ENCODE measurements around the gene CYP4F12. TPM values are rescaled to one million over a fixed set of nuclear protein-coding genes. Genes with fewer than 3 reads are reported as not detected.

CYP4F12 gene
- total and polyA plus RNA-seq, 2 donors (not counting 3 experiments of a cell fraction or from before 2014, with no cell fraction given) = not detected

DNA sequence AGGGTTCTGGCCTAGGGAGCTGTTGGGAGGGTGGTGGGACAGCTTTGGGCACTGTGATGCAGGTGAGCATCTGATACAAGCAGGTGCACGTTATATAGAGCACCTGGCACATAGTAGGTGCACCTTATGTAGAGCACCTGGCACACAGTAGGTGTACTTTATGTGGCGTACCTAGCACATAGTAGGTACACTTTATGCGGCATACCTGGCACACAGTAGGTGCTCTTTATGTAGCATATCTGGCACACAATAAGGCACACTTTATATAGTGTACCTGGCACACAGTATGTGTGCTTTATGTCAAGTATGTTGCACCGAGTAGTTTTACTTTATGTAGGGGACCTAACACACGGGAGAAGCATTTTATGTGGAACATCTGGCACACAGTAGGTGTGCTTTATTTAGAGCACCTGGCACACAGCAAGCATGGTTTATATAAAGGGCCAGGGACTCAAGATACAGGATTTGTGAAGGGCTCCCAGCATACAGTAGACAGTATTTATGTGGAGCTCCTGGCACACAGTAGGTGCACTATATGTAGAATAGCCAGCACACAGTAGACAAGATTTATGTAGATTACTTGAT is 1.6 kb upstream of the CYP4F12 start:
- TF ChIP-seq POLR2A (IDR thresholded peaks at IDR 0.05; ENCODE audit: low read depth, low read length) (no peak), MYC (IDR thresholded peaks at IDR 0.05; ENCODE audit: low read depth, low read length) (no peak), FOS (IDR thresholded peaks at IDR 0.05; ENCODE audit: borderline replicate concordance, insufficient read depth, low read length) (no peak), EZH2 (IDR thresholded peaks at IDR 0.05; ENCODE audit: borderline replicate concordance, low read depth, low read length, severe bottlenecking) (no peak), JUN (IDR thresholded peaks at IDR 0.05; ENCODE audit: borderline replicate concordance, insufficient read depth, insufficient read length, low read depth) (no peak), GATA2 (IDR thresholded peaks at IDR 0.05; ENCODE audit: insufficient read depth, insufficient read length, low read depth, low read length) (no peak), POLR2AphosphoS5 (IDR thresholded peaks at IDR 0.05; ENCODE audit: insufficient read depth, low read depth, low read length) (no peak)
- TF ChIP-seq, protein P1, sequence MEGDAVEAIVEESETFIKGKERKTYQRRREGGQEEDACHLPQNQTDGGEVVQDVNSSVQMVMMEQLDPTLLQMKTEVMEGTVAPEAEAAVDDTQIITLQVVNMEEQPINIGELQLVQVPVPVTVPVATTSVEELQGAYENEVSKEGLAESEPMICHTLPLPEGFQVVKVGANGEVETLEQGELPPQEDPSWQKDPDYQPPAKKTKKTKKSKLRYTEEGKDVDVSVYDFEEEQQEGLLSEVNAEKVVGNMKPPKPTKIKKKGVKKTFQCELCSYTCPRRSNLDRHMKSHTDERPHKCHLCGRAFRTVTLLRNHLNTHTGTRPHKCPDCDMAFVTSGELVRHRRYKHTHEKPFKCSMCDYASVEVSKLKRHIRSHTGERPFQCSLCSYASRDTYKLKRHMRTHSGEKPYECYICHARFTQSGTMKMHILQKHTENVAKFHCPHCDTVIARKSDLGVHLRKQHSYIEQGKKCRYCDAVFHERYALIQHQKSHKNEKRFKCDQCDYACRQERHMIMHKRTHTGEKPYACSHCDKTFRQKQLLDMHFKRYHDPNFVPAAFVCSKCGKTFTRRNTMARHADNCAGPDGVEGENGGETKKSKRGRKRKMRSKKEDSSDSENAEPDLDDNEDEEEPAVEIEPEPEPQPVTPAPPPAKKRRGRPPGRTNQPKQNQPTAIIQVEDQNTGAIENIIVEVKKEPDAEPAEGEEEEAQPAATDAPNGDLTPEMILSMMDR (IDR thresholded peaks at IDR 0.05; ENCODE audit: extremely low read depth in 1 of 2, insufficient read depth in 1 of 2, low read depth in 1 of 2, low read length in 2 of 2) = no peak
- TF ChIP-seq, protein P2, sequence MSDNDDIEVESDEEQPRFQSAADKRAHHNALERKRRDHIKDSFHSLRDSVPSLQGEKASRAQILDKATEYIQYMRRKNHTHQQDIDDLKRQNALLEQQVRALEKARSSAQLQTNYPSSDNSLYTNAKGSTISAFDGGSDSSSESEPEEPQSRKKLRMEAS (IDR thresholded peaks at IDR 0.05; ENCODE audit: insufficient read depth, insufficient read length) = no peak
- FAIRE-seq (no peak), DNase-seq (ENCODE audit: low read depth, low spot score) (no peak)
- no peak overlapping the region for H3K27ac ChIP-seq (ENCODE audit: insufficient read depth, low read depth, low read length)
- ChIA-PET POLR2A (no interaction called here), CTCF (no interaction called here)
- no peak overlapping the region for H3K4me2 ChIP-seq (ENCODE audit: insufficient read depth, low read length)
- no peaks in the 10 kb centered on the region for H4K20me1 ChIP-seq (replicated peaks; ENCODE audit: control insufficient read depth, extremely low read depth, insufficient read depth, low read length)
- dilution Hi-C loops (cut with MboI; ENCODE audit: extremely low pct_ligation_motif_present, low sequenced_read_pairs) (no loop called here), intact Hi-C loops (cut with micrococcal nuclease) (no loop called here)
- H3K9ac ChIP-seq (replicated peaks; ENCODE audit: extremely low read depth, insufficient read depth, low read length) = no peak overlapping the region
- H3K4me3 ChIP-seq (replicated peaks in 1 of 3; ENCODE audit: insufficient read depth in 1 of 3, low read depth in 1 of 3, low read length in 3 of 3) = no peak overlapping the region
- no TSS peak for BruUV-seq (replicated peaks)
- no peaks in the 10 kb centered on the region for H3K9me1 ChIP-seq (replicated peaks; ENCODE audit: control insufficient read depth, extremely low read depth, insufficient read depth, low read length)
- H2AFZ ChIP-seq (ENCODE audit: low read depth, low read length) = no peak overlapping the region
- H3K36me3 ChIP-seq (ENCODE audit: control insufficient read depth in 2 of 2, extremely low read depth in 1 of 2, insufficient read depth in 2 of 2, low read length in 2 of 2) = no peaks in the 10 kb centered on the region
- no peaks in the 10 kb centered on the region for H3K4me1 ChIP-seq (ENCODE audit: control insufficient read depth, extremely low read depth, insufficient read depth, low read length)
- H3K27me3 ChIP-seq (ENCODE audit: control insufficient read depth in 2 of 2, insufficient read depth in 2 of 2, low read length in 2 of 2) = no peaks in the 10 kb centered on the region
- no peaks in the 10 kb centered on the region for H3K9me3 ChIP-seq (replicated peaks; ENCODE audit: control insufficient read depth, insufficient read depth, low read length)
- H3K79me2 ChIP-seq (ENCODE audit: control insufficient read depth, insufficient read depth, low read length) = no peaks in the 10 kb centered on the region
